ENCODE data around the gene PCGF6.

The PCGF6 gene

DNA sequence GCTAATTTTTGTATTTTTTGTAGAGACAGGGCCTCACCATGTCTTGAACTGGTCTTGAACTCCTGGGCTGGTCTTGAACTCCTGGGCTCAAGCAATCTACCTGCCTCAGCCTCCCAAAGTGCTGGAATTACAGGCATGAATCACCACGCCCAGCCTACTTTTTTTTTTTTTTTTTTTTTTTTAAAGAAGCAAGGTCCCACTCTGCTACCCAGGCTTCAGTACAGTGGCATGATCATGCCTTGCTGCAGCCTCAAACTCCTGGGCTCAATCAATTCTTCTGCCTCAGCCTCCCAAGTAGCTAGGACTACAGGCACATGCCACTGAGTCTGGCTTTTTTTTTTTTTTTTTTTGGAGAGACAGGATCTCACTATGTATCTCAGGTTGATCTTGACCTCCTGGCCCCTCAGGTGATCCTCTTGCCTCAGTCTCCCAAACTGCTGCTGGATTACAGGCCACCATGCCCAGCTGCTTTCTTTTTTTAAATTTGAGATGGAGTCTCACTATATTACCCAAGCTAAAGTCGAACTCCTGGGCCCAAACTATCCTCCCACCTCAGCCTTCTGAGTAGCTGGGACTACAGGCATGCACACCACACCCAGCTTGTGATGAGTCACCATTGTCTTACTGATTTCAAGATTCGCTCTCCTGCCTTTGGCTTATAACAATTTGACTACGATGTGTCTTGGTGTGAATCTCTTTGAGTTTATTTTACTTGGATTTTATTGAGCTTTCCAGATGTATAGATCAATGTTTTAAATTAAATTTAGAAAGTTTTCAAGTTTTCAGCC is 96.2 kb downstream of the PCGF6 start:
- DNase-seq, result no peak

DNA sequence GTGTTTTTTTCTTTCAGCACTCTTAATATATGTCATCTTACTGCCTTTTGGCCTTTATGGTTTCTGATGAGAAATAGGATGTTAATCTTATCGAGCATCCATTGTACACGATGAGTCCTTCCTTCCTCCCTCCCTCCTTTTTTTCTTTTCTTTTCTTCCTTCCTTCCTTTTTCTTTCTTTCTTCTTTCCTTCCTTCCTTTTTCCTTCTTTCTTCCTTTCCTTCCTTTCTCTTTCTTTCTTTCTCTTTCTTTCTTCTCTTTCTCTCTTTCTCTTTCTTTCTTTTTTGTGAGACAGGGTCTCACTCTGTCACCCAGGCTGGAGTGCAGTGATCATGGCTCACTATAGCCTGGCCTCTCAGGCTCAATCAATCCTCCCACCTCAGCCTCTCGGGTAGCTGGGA is 96.8 kb downstream of the PCGF6 start:
- DNase-seq, result no peak

Data from fibroblast of skin of abdomen (primary cell).